Glutamatergic neuron (in vitro differentiated cells): ENCODE data around the gene MCM3AP. TPM values are rescaled to one million over a fixed set of nuclear protein-coding genes. Genes with fewer than 3 reads are reported as not detected.

Experiments
- DNase-seq: peaks from one replicate; pipeline ENCODE4 v3.0.0; 2022
- H3K27ac Mint-ChIP-seq: one replicate; pipeline ENCODE4 v1.8.0; 2020; ENCODE audit warnings: mild to moderate bottlenecking, mixed read lengths, inconsistent platforms; ENCODE audit not compliant: unreplicated experiment
- H3K27me3 Mint-ChIP-seq: one replicate; pipeline ENCODE4 v1.8.0; 2020; ENCODE audit warnings: mild to moderate bottlenecking, moderate library complexity, mixed read lengths, inconsistent platforms; ENCODE audit not compliant: unreplicated experiment
- H3K36me3 Mint-ChIP-seq: one replicate; pipeline ENCODE4 v1.8.0; 2020; ENCODE audit warnings: mild to moderate bottlenecking, mixed read lengths, inconsistent platforms; ENCODE audit not compliant: unreplicated experiment
- H3K4me1 Mint-ChIP-seq: one replicate; pipeline ENCODE4 v1.8.0; 2020; ENCODE audit warnings: mild to moderate bottlenecking, low read depth, mixed read lengths, inconsistent platforms; ENCODE audit not compliant: unreplicated experiment
- H3K4me3 Mint-ChIP-seq: one replicate; pipeline ENCODE4 v1.8.0; 2020; ENCODE audit warnings: mild to moderate bottlenecking, mixed read lengths, inconsistent platforms; ENCODE audit not compliant: unreplicated experiment
- H3K9me3 Mint-ChIP-seq: one replicate; pipeline ENCODE4 v1.8.0; 2020; ENCODE audit warnings: mild to moderate bottlenecking, moderate library complexity, mixed read lengths, inconsistent platforms; ENCODE audit not compliant: unreplicated experiment
- CTCF ChIP-seq: fragments of 200-600 bp; sonication (generic); IDR thresholded peaks from one replicate; pipeline ENCODE4 v1.5.0; 2021; ENCODE audit not compliant: partially characterized antibody, unreplicated experiment
- total RNA-seq: library from RNA; stranded (reverse); fragmentation: NEBNext Ultra II Directional; extraction: Animal tissue kit (Norgen Biotek cat#: 25700); gene quantifications from one replicate; pipeline ENCODE4 v1.2.1, GENCODE V29; 2021; ENCODE audit not compliant: unreplicated experiment

MCM3AP gene
- total RNA-seq, 1 donor from 2014 or later = 121 TPM

GRCh38 chr21:46294647-46295176 is 9.3 kb upstream of the MCM3AP start:
- no peak for DNase-seq
- Mint-ChIP-seq H3K36me3 (no peaks in the 10 kb centered on the region), H3K4me3 (no peak overlapping the region), H3K9me3 (no peaks in the 10 kb centered on the region), H3K27ac (no peak overlapping the region), H3K4me1 (no peaks in the 10 kb centered on the region), H3K27me3 (peaks cover 5% of the 10 kb centered on the region)
- no peak for TF ChIP-seq CTCF

- DNase-seq = no peak
- no peak overlapping the region for H3K4me3 Mint-ChIP-seq
Observed at GRCh38 chr21:46291561-46291960, 6.2 kb upstream of the MCM3AP start.

GRCh38 chr21:46289655-46290179 is 4.3 kb upstream of the MCM3AP start:
- Mint-ChIP-seq H3K36me3 (no peaks in the 10 kb centered on the region), H3K9me3 (peaks cover 11% of the 10 kb centered on the region), H3K4me1 (peaks cover 7% of the 10 kb centered on the region), H3K27me3 (peaks cover 4% of the 10 kb centered on the region), H3K27ac (no peak overlapping the region), H3K4me3 (no peak overlapping the region)
- DNase-seq = no peak
- TF ChIP-seq CTCF = no peak

More at GRCh38 chr21:46291561-46291960, 6.2 kb upstream of the MCM3AP start:
- Mint-ChIP-seq H3K27ac (no peak overlapping the region), H3K4me1 (peaks cover 2% of the 10 kb centered on the region), H3K27me3 (peaks cover 6% of the 10 kb centered on the region), H3K9me3 (peaks cover 4% of the 10 kb centered on the region), H3K36me3 (no peaks in the 10 kb centered on the region)
- no peak for TF ChIP-seq CTCF

- peak overlapping the region; percentile 98 for H3K4me3 Mint-ChIP-seq
- H3K36me3 Mint-ChIP-seq = peaks cover 4% of the 10 kb centered on the region
- peaks cover 7% of the 10 kb centered on the region for H3K4me1 Mint-ChIP-seq
- H3K27ac Mint-ChIP-seq = no peak overlapping the region
- peaks cover 4% of the 10 kb centered on the region for H3K27me3 Mint-ChIP-seq
- peaks cover 11% of the 10 kb centered on the region for H3K9me3 Mint-ChIP-seq
- DNase-seq = no peak
- TF ChIP-seq CTCF = no peak
Observed at GRCh38 chr21:46287541-46287940, 2.1 kb upstream of the MCM3AP start.

- peaks cover 4% of the 10 kb centered on the region for H3K36me3 Mint-ChIP-seq
- no peak for TF ChIP-seq CTCF
- peaks cover 7% of the 10 kb centered on the region for H3K4me1 Mint-ChIP-seq
- DNase-seq = no peak
- H3K27me3 Mint-ChIP-seq = peaks cover 4% of the 10 kb centered on the region
- H3K4me3 Mint-ChIP-seq = peak overlapping the region; percentile 98
- peaks cover 11% of the 10 kb centered on the region for H3K9me3 Mint-ChIP-seq
- H3K27ac Mint-ChIP-seq = peak overlapping the region; percentile 91
Observed at GRCh38 chr21:46286648-46287002, 1.2 kb upstream of the MCM3AP start.
